ENCODE data around the gene CYTH2. TPM values are rescaled to one million over a fixed set of nuclear protein-coding genes. Genes with fewer than 3 reads are reported as not detected.

CYTH2 gene
- total RNA-seq, 2 donors from 2014 or later = 55.4 to 70.2 TPM

- H3K27ac ChIP-seq = no peak overlapping the region
- peaks cover 12% of the 10 kb centered on the region for H3K4me1 ChIP-seq
- no peaks in the 10 kb centered on the region for H3K9me3 ChIP-seq
- DNase-seq = peak; percentile 86
- H3K9ac ChIP-seq (ENCODE audit: low read depth in 2 of 2, low read length in 2 of 2) = no peak overlapping the region
- H3K4me3 ChIP-seq = no peak overlapping the region
- intact Hi-C loops (cut with DNase I) = loop anchor here (5.0 kb wide), 1 partner anchor 98 kb away; no protein-coding TSS in a partner anchor
- H3K36me3 ChIP-seq = no peaks in the 10 kb centered on the region
- TF ChIP-seq CTCF (IDR thresholded peaks at IDR 0.05) = peak; percentile 98
- H3K27me3 ChIP-seq = peaks cover 3% of the 10 kb centered on the region
These were observed 20.5 kb downstream of the CYTH2 start for GRCh38 chr19:48489608-48490216.

GRCh38 chr19:48490981-48491792 is 22.0 kb downstream of the CYTH2 start:
- no peak overlapping the region for H3K4me3 ChIP-seq
- DNase-seq = peak; percentile 63
- H3K27ac ChIP-seq = no peak overlapping the region
- no peaks in the 10 kb centered on the region for H3K36me3 ChIP-seq
- H3K9me3 ChIP-seq = no peaks in the 10 kb centered on the region
- no peak for TF ChIP-seq CTCF (IDR thresholded peaks at IDR 0.05)
- H3K9ac ChIP-seq (ENCODE audit: low read depth in 2 of 2, low read length in 2 of 2) = peak overlapping the region in 1 of 2 donors; percentile 43
- H3K4me1 ChIP-seq = peaks cover 12% of the 10 kb centered on the region
- peaks cover 3% of the 10 kb centered on the region for H3K27me3 ChIP-seq
- intact Hi-C loops (cut with DNase I) = no loop called here

- intact Hi-C loops (cut with DNase I) = no loop called here
- peaks cover 12% of the 10 kb centered on the region for H3K4me1 ChIP-seq
- no peak overlapping the region for H3K27ac ChIP-seq
- H3K4me3 ChIP-seq = no peak overlapping the region
- no peak overlapping the region for H3K9ac ChIP-seq (ENCODE audit: low read depth in 2 of 2, low read length in 2 of 2)
- no peak for TF ChIP-seq CTCF (IDR thresholded peaks at IDR 0.05)
- DNase-seq = no peak
- no peaks in the 10 kb centered on the region for H3K36me3 ChIP-seq
- H3K27me3 ChIP-seq = peaks cover 3% of the 10 kb centered on the region
- no peaks in the 10 kb centered on the region for H3K9me3 ChIP-seq
These were observed 22.6 kb downstream of the CYTH2 start for GRCh38 chr19:48491793-48492123.

GRCh38 chr19:48492925-48493717 is 24.0 kb downstream of the CYTH2 start:
- no peak for TF ChIP-seq CTCF (IDR thresholded peaks at IDR 0.05)
- Histone ChIP-seq H3K9ac (ENCODE audit: low read depth in 2 of 2, low read length in 2 of 2) (peak overlapping the region in 1 of 2 donors; percentile 88), H3K4me1 (peaks cover 9% of the 10 kb centered on the region), H3K27me3 (peaks cover 10% of the 10 kb centered on the region), H3K27ac (peak overlapping the region; percentile 55), H3K9me3 (no peaks in the 10 kb centered on the region), H3K36me3 (no peaks in the 10 kb centered on the region), H3K4me3 (peak overlapping the region; percentile 30)
- DNase-seq = peak; percentile 97
- intact Hi-C loops (cut with DNase I) = no loop called here

- intact Hi-C loops (cut with DNase I) = no loop called here
- DNase-seq = no peak
- H3K9ac ChIP-seq (ENCODE audit: low read depth in 2 of 2, low read length in 2 of 2) = peak overlapping the region; percentile 51 to 88
- no peak overlapping the region for H3K27ac ChIP-seq
- no peaks in the 10 kb centered on the region for H3K9me3 ChIP-seq
- H3K4me1 ChIP-seq = peaks cover 6% of the 10 kb centered on the region
- no peaks in the 10 kb centered on the region for H3K36me3 ChIP-seq
- peak overlapping the region; percentile 35 for H3K4me3 ChIP-seq
- H3K27me3 ChIP-seq = peaks cover 10% of the 10 kb centered on the region
- no peak for TF ChIP-seq CTCF (IDR thresholded peaks at IDR 0.05)
These were observed 24.7 kb downstream of the CYTH2 start for GRCh38 chr19:48493718-48494401.
